Esophagus muscularis mucosa (tissue), 4 donors: ENCODE measurements around the gene HMGN1. TPM values are rescaled to one million over a fixed set of nuclear protein-coding genes. Genes with fewer than 3 reads are reported as not detected.
A peak's percentile ranks its signal among the peaks of the same experiment; 100 is the strongest.

ENCODE experiments used
- DNase-seq: peaks from one replicate; pipeline ENCODE4 v3.0.0-alpha.2; 2017; ENCODE audit errors: extremely low spot score
- H3K27ac ChIP-seq, 4 donors: fragments of 200-600 bp; sonication (generic); replicated peaks in 1 of 4; 1 replicate in 3 of 4; 2 replicates in 1 of 4; pipeline ENCODE4 v1.5.1; 2016 to 2019; ENCODE audit warnings: mild to moderate bottlenecking in 1 of 4
- H3K27me3 ChIP-seq, 4 donors: fragments of 200-600 bp; sonication (generic); one replicate each; pipeline versions ENCODE4 v1.5.1 to v1.6.0; 2016 to 2019
- H3K36me3 ChIP-seq, 4 donors: fragments of 200-600 bp; sonication (generic); one replicate each; pipeline ENCODE4 v1.5.1; 2016 to 2019
- H3K4me1 ChIP-seq, 4 donors: fragments of 200-600 bp; sonication (generic); one replicate each; pipeline ENCODE4 v1.5.1; 2016 to 2019
- H3K4me3 ChIP-seq, 4 donors: fragments of 200-600 bp; sonication (generic); 1 replicate in 2 of 4; 2 replicates in 2 of 4; pipeline ENCODE4 v1.5.1; 2016 to 2019; ENCODE audit warnings: mild to moderate bottlenecking in 4 of 4, moderate library complexity in 1 of 4
- H3K9me3 ChIP-seq, 4 donors: fragments of 200-600 bp; sonication (generic); 1 replicate in 3 of 4; 2 replicates in 1 of 4; pipeline ENCODE4 v1.5.1; 2016 to 2019
- CTCF ChIP-seq, 3 experiments: fragments of 200-600 bp in 2 of 3; fragments of 450-650 bp in 1 of 3; sonication (generic) in 2 of 3; IDR thresholded peaks; one replicate each; pipeline ENCODE4 v1.5.1; 2017 to 2019; ENCODE audit warnings: antibody characterized with exemption in 3 of 3, mild to moderate bottlenecking in 2 of 3, moderate library complexity in 1 of 3
- EP300 ChIP-seq: sonication (generic); formaldehyde crosslinking; IDR thresholded peaks from one replicate; pipeline ENCODE4 v1.6.1; 2017; ENCODE audit warnings: antibody characterized with exemption
- POLR2A ChIP-seq: fragments of 450-650 bp; IDR thresholded peaks from one replicate; pipeline ENCODE4 v1.6.1; 2017; ENCODE audit warnings: antibody characterized with exemption, moderate library complexity, mild to moderate bottlenecking, low read depth
- POLR2AphosphoS5 ChIP-seq, 2 donors: sonication (generic); formaldehyde crosslinking; IDR thresholded peaks; one replicate each; pipeline ENCODE4 v1.6.1; 2017; ENCODE audit warnings: antibody characterized with exemption in 2 of 2
- WGBS: methylation state at CpG from one replicate; pipeline ENCODE4 v1.1.5; 2018; 5-methylcytosine and 5-hydroxymethylcytosine counted together
- intact Hi-C: fragments of 100-400 bp; cut with DNase I; formaldehyde crosslinking; loops from one replicate; pipeline ENCODE4 v1.15.1; 2023
- total RNA-seq, 4 donors: library from RNA; depleted of rRNA; stranded (reverse); fragments of >200 nt; gene quantifications; one replicate each; pipeline versions ENCODE4 v1.1.0 to v1.2.1, GENCODE V29; 2016

HMGN1 gene
- total RNA-seq, 4 donors from 2014 or later, result 69.1 to 77.4 (median 72.1) TPM

DNA sequence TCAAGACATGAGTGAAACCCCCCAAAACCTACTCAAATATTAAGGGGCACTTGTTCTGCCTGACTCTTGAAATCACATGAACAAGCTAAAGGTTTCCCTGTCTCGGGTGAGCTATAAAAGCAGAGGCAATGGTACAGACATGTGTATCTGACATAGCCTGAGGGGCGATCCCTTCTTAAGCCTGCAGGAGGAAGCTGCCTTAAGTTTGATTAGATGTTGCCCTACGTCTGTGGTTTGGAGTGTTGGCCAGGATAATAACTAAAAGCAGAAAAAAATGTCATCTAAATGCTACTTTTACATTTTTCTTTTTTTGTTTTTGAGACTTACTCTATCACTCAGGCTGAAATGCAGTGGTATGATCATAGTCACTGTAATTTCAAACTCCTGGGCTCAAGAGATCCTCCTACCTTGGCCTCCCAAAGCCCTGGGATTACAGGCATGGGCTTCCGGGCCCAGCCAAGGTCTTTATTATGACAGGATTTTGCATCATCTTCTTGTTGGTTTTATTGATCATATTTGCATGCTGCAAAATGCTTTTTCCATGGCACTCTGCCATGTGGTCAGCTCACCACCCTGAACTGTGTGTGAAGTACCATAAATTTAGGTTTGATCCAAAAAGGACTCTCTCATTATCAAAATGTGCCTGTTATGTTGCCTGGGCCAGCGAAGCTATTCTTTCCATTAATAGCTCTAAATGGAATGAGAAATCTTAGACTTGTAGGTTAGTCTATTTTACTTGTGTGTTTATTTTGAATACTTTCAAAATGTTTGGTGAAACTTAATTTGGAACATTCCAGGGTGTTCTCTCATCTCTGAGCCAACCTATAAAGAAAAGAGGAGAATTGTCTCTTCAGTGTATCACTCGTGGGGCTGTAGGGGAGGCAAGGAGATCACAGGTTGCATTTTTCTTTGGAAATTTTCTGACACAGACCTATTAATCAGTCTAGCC, 15.0 kb upstream of the HMGN1 start:
- Histone ChIP-seq H3K27ac (peak overlapping the region; percentile 57 to 80 (median 65)), H3K4me1 (peaks cover 0 to 30% (median 22%) of the 10 kb centered on the region in 4 donors), H3K36me3 (no peaks in the 10 kb centered on the region), H3K4me3 (no peak overlapping the region), H3K9me3 (no peaks in the 10 kb centered on the region), H3K27me3 (no peaks in the 10 kb centered on the region)
- intact Hi-C loops, result no loop called here
- 50% methylated on average over 6 of the region's 6 CpGs for WGBS
- DNase-seq, result no peak
- TF ChIP-seq CTCF (IDR thresholded peaks at IDR 0.05), result no peak
- TF ChIP-seq EP300, result no peak
- TF ChIP-seq POLR2AphosphoS5 (IDR thresholded peaks at IDR 0.05), result peak in 1 of 2 donors; percentile 16
- TF ChIP-seq POLR2A, result no peak

DNA sequence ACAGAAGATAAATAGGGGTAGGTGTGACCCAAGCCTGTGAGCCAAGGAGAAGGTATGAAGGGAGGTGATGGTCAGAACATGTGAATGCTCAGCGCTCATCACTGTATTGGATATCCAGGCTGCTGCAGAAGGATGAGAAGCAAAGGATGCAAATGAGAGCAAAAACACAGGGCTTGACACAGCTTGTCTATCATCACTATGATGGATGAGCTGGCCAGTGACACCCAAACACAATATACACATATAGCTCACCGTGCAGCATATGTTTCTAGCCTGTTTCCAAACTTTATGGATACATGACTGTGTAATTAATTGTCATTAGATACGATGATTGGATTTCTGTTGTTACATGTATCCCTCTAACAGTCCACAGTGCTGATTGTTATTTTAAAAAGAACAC, 13.8 kb upstream of the HMGN1 start:
- WGBS, result 87% methylated on average over 3 of the region's 3 CpGs
- H3K4me1 ChIP-seq, result peaks cover 0 to 30% (median 22%) of the 10 kb centered on the region in 4 donors
- no peak for TF ChIP-seq POLR2A
- no peak for TF ChIP-seq EP300
- TF ChIP-seq CTCF (IDR thresholded peaks at IDR 0.05), result no peak
- TF ChIP-seq POLR2AphosphoS5 (IDR thresholded peaks at IDR 0.05), result no peak
- intact Hi-C loops, result no loop called here
- DNase-seq, result no peak
- peak overlapping the region in 2 of 4 donors; percentile 36 to 65 for H3K27ac ChIP-seq
- H3K27me3 ChIP-seq, result no peaks in the 10 kb centered on the region
- H3K4me3 ChIP-seq, result no peak overlapping the region
- no peaks in the 10 kb centered on the region for H3K36me3 ChIP-seq
- H3K9me3 ChIP-seq, result no peaks in the 10 kb centered on the region

- peaks cover 0 to 18% (median 11%) of the 10 kb centered on the region in 4 donors for H3K4me1 ChIP-seq
- no peaks in the 10 kb centered on the region for H3K36me3 ChIP-seq
- no peaks in the 10 kb centered on the region for H3K27me3 ChIP-seq
- 91% methylated on average over 4 of the region's 4 CpGs for WGBS
- no peak overlapping the region for H3K4me3 ChIP-seq
- DNase-seq, result no peak
- no peak overlapping the region for H3K27ac ChIP-seq
- TF ChIP-seq EP300 (no peak), POLR2A (no peak), CTCF (IDR thresholded peaks at IDR 0.05) (no peak), POLR2AphosphoS5 (IDR thresholded peaks at IDR 0.05) (no peak)
- no peaks in the 10 kb centered on the region for H3K9me3 ChIP-seq
- intact Hi-C loops, result no loop called here
Observed at GRCh38 chr21:39359382-39359781, 10.5 kb upstream of the HMGN1 start.

DNA sequence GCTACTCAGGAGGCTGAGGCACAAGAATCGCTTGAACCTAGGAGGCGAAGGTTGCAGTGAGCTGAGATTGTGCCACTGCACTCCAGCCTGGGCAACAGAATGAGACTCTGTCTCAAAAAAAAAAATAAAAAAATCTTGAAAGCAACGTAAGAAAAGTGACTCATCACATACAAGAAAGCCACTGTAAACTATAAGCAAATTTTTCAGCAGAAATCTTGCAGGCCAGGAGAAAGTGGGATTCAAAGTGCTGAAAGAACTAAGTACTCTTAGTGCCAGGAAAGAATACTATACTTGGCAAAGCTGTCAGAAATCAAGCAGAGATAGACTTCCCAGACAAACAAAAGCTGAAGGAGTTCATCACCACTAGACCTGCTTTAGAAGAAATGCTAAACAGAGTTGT, 4.4 kb upstream of the HMGN1 start:
- intact Hi-C loops, result no loop called here
- Histone ChIP-seq H3K27me3 (no peaks in the 10 kb centered on the region), H3K27ac (no peak overlapping the region), H3K36me3 (no peaks in the 10 kb centered on the region), H3K9me3 (no peaks in the 10 kb centered on the region), H3K4me3 (no peak overlapping the region), H3K4me1 (peaks cover 6 to 16% (median 9%) of the 10 kb centered on the region in 4 donors)
- TF ChIP-seq EP300, result no peak
- TF ChIP-seq POLR2A, result no peak
- TF ChIP-seq POLR2AphosphoS5 (IDR thresholded peaks at IDR 0.05), result no peak
- TF ChIP-seq CTCF (IDR thresholded peaks at IDR 0.05), result no peak
- no peak for DNase-seq
- WGBS, result 69% methylated on average over 3 of the region's 3 CpGs
